Measurements from ENCODE around the gene SMCO1.

DNA sequence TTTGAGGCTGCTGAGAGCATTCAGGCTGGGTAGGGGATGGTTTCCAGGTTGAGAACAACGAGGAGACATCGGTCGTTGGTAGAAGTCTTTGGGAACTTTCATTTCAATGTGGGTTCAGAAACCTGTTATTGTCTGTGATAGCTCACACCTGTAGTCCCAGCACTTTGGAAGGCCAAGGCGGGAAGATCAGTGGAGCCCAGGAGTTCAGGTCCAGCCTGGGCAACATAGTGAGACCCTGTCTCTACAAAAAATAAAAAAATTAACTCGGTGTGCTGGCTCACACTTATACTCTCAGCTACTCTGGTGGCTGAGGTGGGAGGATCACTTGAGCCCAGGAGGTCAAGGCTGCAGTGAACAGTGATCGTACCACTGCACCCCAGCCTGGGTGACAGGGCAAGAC, 10.6 kb downstream of the SMCO1 start:
- TF ChIP-seq, protein P1, sequence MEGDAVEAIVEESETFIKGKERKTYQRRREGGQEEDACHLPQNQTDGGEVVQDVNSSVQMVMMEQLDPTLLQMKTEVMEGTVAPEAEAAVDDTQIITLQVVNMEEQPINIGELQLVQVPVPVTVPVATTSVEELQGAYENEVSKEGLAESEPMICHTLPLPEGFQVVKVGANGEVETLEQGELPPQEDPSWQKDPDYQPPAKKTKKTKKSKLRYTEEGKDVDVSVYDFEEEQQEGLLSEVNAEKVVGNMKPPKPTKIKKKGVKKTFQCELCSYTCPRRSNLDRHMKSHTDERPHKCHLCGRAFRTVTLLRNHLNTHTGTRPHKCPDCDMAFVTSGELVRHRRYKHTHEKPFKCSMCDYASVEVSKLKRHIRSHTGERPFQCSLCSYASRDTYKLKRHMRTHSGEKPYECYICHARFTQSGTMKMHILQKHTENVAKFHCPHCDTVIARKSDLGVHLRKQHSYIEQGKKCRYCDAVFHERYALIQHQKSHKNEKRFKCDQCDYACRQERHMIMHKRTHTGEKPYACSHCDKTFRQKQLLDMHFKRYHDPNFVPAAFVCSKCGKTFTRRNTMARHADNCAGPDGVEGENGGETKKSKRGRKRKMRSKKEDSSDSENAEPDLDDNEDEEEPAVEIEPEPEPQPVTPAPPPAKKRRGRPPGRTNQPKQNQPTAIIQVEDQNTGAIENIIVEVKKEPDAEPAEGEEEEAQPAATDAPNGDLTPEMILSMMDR (IDR thresholded peaks at IDR 0.05) = no peak
- TF ChIP-seq POLR2A (IDR thresholded peaks at IDR 0.05) = no peak

Data from ovary (tissue), 3 donors.